ENCODE measurements around the gene HOXA5.

DNA sequence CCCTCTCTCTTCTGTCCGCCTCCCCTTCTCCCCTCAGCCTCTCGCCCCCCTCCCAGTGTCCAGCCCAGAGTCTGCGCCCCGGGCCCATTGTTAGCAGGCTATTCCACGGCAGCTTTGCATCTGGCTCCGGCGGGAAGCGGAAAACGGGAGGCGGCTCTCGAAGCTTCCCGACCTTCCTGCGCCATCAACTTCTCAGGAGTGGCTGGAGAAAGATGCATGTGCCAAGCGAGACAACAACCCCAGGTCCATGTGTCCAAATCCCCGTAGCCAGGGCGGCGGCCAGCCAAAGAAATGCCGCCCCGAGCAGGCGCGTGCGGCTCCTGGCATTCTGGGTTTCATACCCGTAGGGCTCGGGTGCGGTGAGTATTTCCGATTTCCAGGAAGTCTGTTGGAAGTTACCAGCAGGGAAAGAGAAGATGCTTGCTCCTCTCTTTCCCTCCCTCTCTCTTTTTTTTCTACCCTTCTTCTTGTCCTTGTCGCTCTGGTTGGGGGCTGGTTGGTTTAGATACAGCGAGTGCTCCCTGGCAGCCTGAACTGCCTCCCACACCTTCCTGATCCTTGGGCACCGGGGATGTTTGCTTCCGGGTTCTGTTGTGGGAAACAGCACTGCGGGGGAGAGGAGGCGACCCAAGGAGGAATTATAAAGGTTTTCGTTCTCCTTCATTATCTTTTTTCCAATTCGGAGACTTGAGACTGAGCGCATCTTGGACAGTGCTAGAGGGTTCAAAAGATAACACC lies 39.8 kb downstream of the HOXA5 start:
- TF ChIP-seq CTCF (IDR thresholded peaks at IDR 0.05; ENCODE audit: insufficient read depth, low read length) (no peak), POLR2AphosphoS5 (IDR thresholded peaks at IDR 0.05; ENCODE audit: low read depth) (no peak), REST (IDR thresholded peaks at IDR 0.05; ENCODE audit: insufficient replicate concordance, low read depth) (no peak)

Data from HL-60 (cell line).